Measurements from ENCODE around the gene TSKU. TPM values are rescaled to one million over a fixed set of nuclear protein-coding genes. Genes with fewer than 3 reads are reported as not detected.
A peak's percentile ranks its signal among the peaks of the same experiment; 100 is the strongest.
"Not testable (repeated sequence)": the region's sequence is repeated elsewhere in the genome, so short reads cannot be mapped to it uniquely, and the experiment has no call there.

Gene TSKU
- polyA plus RNA-seq, 1 donor from 2014 or later = not detected

- Mint-ChIP-seq H3K4me1 (peaks cover 4 to 6% (median 6%) of the 10 kb centered on the region in 3 donors), H3K36me3 (no peaks in the 10 kb centered on the region), H3K27ac (no peak overlapping the region), H3K27me3 (peaks cover 3% of the 10 kb centered on the region), H3K9me3 (peaks cover 0 to 6% (median 0%) of the 10 kb centered on the region in 3 donors), H3K4me3 (peak overlapping the region in 1 of 4 donors; percentile 42)
Measured at GRCh38 chr11:76824083-76824939, 41.2 kb downstream of the TSKU start.

- Mint-ChIP-seq H3K4me3 (no peak overlapping the region), H3K27ac (no peak overlapping the region), H3K9me3 (peaks cover 0 to 2% (median 2%) of the 10 kb centered on the region in 3 donors), H3K36me3 (no peaks in the 10 kb centered on the region), H3K27me3 (peaks cover 3% of the 10 kb centered on the region), H3K4me1 (peaks cover 4 to 6% (median 6%) of the 10 kb centered on the region in 3 donors)
Measured at GRCh38 chr11:76824980-76825725, 42.0 kb downstream of the TSKU start.

- H3K36me3 Mint-ChIP-seq = no peaks in the 10 kb centered on the region
- H3K27me3 Mint-ChIP-seq = peaks cover 6% of the 10 kb centered on the region
- no peak overlapping the region for H3K27ac Mint-ChIP-seq
- peaks cover 0 to 2% (median 2%) of the 10 kb centered on the region in 3 donors for H3K9me3 Mint-ChIP-seq
- no peak overlapping the region for H3K4me3 Mint-ChIP-seq
- peaks cover 4 to 6% (median 6%) of the 10 kb centered on the region in 3 donors for H3K4me1 Mint-ChIP-seq
Measured at GRCh38 chr11:76825726-76826396, 42.7 kb downstream of the TSKU start.

GRCh38 chr11:76826508-76826907 lies 43.4 kb downstream of the TSKU start:
- H3K36me3 Mint-ChIP-seq, H3K27ac Mint-ChIP-seq, H3K4me3 Mint-ChIP-seq, H3K4me1 Mint-ChIP-seq, H3K27me3 Mint-ChIP-seq, H3K9me3 Mint-ChIP-seq: not testable (repeated sequence)

- H3K4me1 Mint-ChIP-seq, H3K36me3 Mint-ChIP-seq, H3K9me3 Mint-ChIP-seq, H3K4me3 Mint-ChIP-seq, H3K27me3 Mint-ChIP-seq, H3K27ac Mint-ChIP-seq: not testable (repeated sequence)
Measured at GRCh38 chr11:76827005-76827404, 43.8 kb downstream of the TSKU start.

- H3K4me3 Mint-ChIP-seq = no peak overlapping the region
- H3K27ac Mint-ChIP-seq = no peak overlapping the region
- peaks cover 0 to 2% (median 0%) of the 10 kb centered on the region in 3 donors for H3K9me3 Mint-ChIP-seq
- H3K4me1 Mint-ChIP-seq = no peaks in the 10 kb centered on the region
- peaks cover 5% of the 10 kb centered on the region for H3K27me3 Mint-ChIP-seq
- no peaks in the 10 kb centered on the region for H3K36me3 Mint-ChIP-seq
Measured at GRCh38 chr11:76830639-76831327, 47.6 kb downstream of the TSKU start.

GRCh38 chr11:76831686-76832310 lies 48.6 kb downstream of the TSKU start:
- Mint-ChIP-seq H3K36me3 (no peaks in the 10 kb centered on the region), H3K27me3 (peaks cover 5% of the 10 kb centered on the region), H3K27ac (no peak overlapping the region), H3K9me3 (peaks cover 0 to 2% (median 0%) of the 10 kb centered on the region in 3 donors), H3K4me3 (no peak overlapping the region), H3K4me1 (no peaks in the 10 kb centered on the region)

GRCh38 chr11:76832361-76832760 lies 49.2 kb downstream of the TSKU start:
- no peaks in the 10 kb centered on the region for H3K4me1 Mint-ChIP-seq
- H3K36me3 Mint-ChIP-seq = no peaks in the 10 kb centered on the region
- no peak overlapping the region for H3K27ac Mint-ChIP-seq
- H3K27me3 Mint-ChIP-seq = peaks cover 5% of the 10 kb centered on the region
- H3K9me3 Mint-ChIP-seq = peaks cover 0 to 2% (median 0%) of the 10 kb centered on the region in 3 donors
- no peak overlapping the region for H3K4me3 Mint-ChIP-seq

- peaks cover 0 to 2% (median 0%) of the 10 kb centered on the region in 3 donors for H3K9me3 Mint-ChIP-seq
- peaks cover 8% of the 10 kb centered on the region for H3K27me3 Mint-ChIP-seq
- no peak overlapping the region for H3K27ac Mint-ChIP-seq
- no peaks in the 10 kb centered on the region for H3K36me3 Mint-ChIP-seq
- H3K4me1 Mint-ChIP-seq = no peaks in the 10 kb centered on the region
- no peak overlapping the region for H3K4me3 Mint-ChIP-seq
Measured at GRCh38 chr11:76834151-76834550, 51.0 kb downstream of the TSKU start.

- Mint-ChIP-seq H3K36me3 (no peaks in the 10 kb centered on the region), H3K4me1 (no peaks in the 10 kb centered on the region), H3K4me3 (no peak overlapping the region), H3K27ac (no peak overlapping the region), H3K9me3 (no peaks in the 10 kb centered on the region), H3K27me3 (peaks cover 8% of the 10 kb centered on the region)
Measured at GRCh38 chr11:76835036-76835435, 51.9 kb downstream of the TSKU start.

GRCh38 chr11:76835928-76836612 lies 52.9 kb downstream of the TSKU start:
- Mint-ChIP-seq H3K4me3 (no peak overlapping the region), H3K27me3 (peaks cover 5% of the 10 kb centered on the region), H3K27ac (no peak overlapping the region), H3K9me3 (no peaks in the 10 kb centered on the region), H3K36me3 (no peaks in the 10 kb centered on the region), H3K4me1 (no peaks in the 10 kb centered on the region)

GRCh38 chr11:76836613-76837291 lies 53.6 kb downstream of the TSKU start:
- Mint-ChIP-seq H3K36me3 (no peaks in the 10 kb centered on the region), H3K9me3 (no peaks in the 10 kb centered on the region), H3K4me3 (no peak overlapping the region), H3K4me1 (no peaks in the 10 kb centered on the region), H3K27me3 (peaks cover 7% of the 10 kb centered on the region), H3K27ac (no peak overlapping the region)

Measured in IgD-negative memory B cell (primary cell).